ENCODE measurements around the gene PLA1A.

The PLA1A gene

GRCh38 chr3:119630128-119630879 lies 32.6 kb downstream of the PLA1A start:
- Histone ChIP-seq H3K27ac (ENCODE audit: low read depth, low read length) (no peak overlapping the region), H3K27me3 (ENCODE audit: insufficient read depth, low read length) (no peaks in the 10 kb centered on the region), H3K36me3 (ENCODE audit: insufficient read depth, low read length) (no peaks in the 10 kb centered on the region), H3K9ac (ENCODE audit: low read depth, low read length) (no peak overlapping the region), H3K4me1 (ENCODE audit: insufficient read depth, low read length) (0 out of 2 replicates have a peak, but pooled peaks cover 2% of the 10 kb centered on the region), H3K4me3 (ENCODE audit: low read length) (no peak overlapping the region), H3K9me3 (ENCODE audit: insufficient read depth, low read depth, low read length) (no peaks in the 10 kb centered on the region)
- 92% methylated on average over 7 of the region's 8 CpGs for WGBS

GRCh38 chr3:119630880-119631329 lies 33.2 kb downstream of the PLA1A start:
- Histone ChIP-seq H3K4me1 (ENCODE audit: insufficient read depth, low read length) (0 out of 2 replicates have a peak, but pooled peaks cover 2% of the 10 kb centered on the region), H3K27ac (ENCODE audit: low read depth, low read length) (no peak overlapping the region), H3K36me3 (ENCODE audit: insufficient read depth, low read length) (no peaks in the 10 kb centered on the region), H3K9me3 (ENCODE audit: insufficient read depth, low read depth, low read length) (no peaks in the 10 kb centered on the region), H3K27me3 (ENCODE audit: insufficient read depth, low read length) (no peaks in the 10 kb centered on the region), H3K4me3 (ENCODE audit: low read length) (no peak overlapping the region), H3K9ac (ENCODE audit: low read depth, low read length) (no peak overlapping the region)
- 96% methylated on average over 7 of the region's 7 CpGs for WGBS

DNA sequence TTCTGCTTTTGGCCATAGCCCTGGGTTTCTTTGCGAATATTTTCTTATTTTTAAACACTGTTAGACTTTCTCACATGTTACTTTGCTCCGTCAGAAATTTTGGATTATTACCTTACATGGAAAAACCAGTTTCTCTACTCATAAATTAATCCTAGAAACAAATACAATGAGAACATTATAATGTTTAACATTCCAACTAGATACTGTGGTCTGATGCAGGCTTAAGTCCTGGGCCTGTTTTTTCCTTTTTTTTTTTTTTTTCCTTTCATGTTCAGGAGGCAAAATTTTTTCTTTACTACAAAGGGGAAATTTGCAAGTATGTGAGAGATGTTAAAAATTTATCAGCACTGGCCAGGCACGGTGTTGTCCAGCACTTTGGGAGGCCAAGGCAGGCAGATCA lies 33.8 kb downstream of the PLA1A start:
- 91% methylated on average over 3 of the region's 3 CpGs for WGBS
- no peaks in the 10 kb centered on the region for H3K27me3 ChIP-seq (ENCODE audit: insufficient read depth, low read length)
- no peak overlapping the region for H3K27ac ChIP-seq (ENCODE audit: low read depth, low read length)
- no peaks in the 10 kb centered on the region for H3K9me3 ChIP-seq (ENCODE audit: insufficient read depth, low read depth, low read length)
- H3K4me1 ChIP-seq (ENCODE audit: insufficient read depth, low read length): no peaks in the 10 kb centered on the region
- no peak overlapping the region for H3K4me3 ChIP-seq (ENCODE audit: low read length)
- H3K36me3 ChIP-seq (ENCODE audit: insufficient read depth, low read length): no peaks in the 10 kb centered on the region
- H3K9ac ChIP-seq (ENCODE audit: low read depth, low read length): no peak overlapping the region

GRCh38 chr3:119632216-119632615 lies 34.5 kb downstream of the PLA1A start:
- Histone ChIP-seq H3K27ac (ENCODE audit: low read depth, low read length) (no peak overlapping the region), H3K27me3 (ENCODE audit: insufficient read depth, low read length) (no peaks in the 10 kb centered on the region), H3K4me1 (ENCODE audit: insufficient read depth, low read length) (no peaks in the 10 kb centered on the region), H3K36me3 (ENCODE audit: insufficient read depth, low read length) (no peaks in the 10 kb centered on the region), H3K4me3 (ENCODE audit: low read length) (no peak overlapping the region), H3K9ac (ENCODE audit: low read depth, low read length) (no peak overlapping the region), H3K9me3 (ENCODE audit: insufficient read depth, low read depth, low read length) (no peaks in the 10 kb centered on the region)
- 99% methylated on average over 4 of the region's 4 CpGs for WGBS

DNA sequence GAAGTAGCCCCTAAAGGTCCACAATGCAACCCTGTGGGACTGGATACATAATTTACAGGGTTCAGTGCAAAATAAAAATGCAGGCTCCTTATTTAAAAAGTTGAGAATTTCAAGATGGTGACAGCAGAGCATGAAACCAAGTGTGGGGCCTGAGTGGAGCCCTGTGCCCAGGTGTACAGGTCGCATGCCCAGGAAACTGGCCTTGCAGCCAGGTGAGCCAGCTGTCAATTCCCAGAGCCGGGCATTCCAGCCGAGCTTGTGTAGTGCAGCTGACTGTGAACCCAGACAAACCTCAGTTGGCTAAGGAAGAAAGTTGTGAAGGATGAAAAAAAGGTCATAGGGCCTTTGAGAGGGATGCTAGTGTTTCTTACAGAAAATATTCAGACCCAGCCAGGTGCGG lies 35.1 kb downstream of the PLA1A start:
- WGBS: 69% methylated on average over 4 of the region's 4 CpGs
- no peaks in the 10 kb centered on the region for H3K4me1 ChIP-seq (ENCODE audit: insufficient read depth, low read length)
- H3K9ac ChIP-seq (ENCODE audit: low read depth, low read length): no peak overlapping the region
- H3K9me3 ChIP-seq (ENCODE audit: insufficient read depth, low read depth, low read length): no peaks in the 10 kb centered on the region
- H3K4me3 ChIP-seq (ENCODE audit: low read length): no peak overlapping the region
- no peak overlapping the region for H3K27ac ChIP-seq (ENCODE audit: low read depth, low read length)
- no peaks in the 10 kb centered on the region for H3K27me3 ChIP-seq (ENCODE audit: insufficient read depth, low read length)
- H3K36me3 ChIP-seq (ENCODE audit: insufficient read depth, low read length): no peaks in the 10 kb centered on the region

- WGBS: 95% methylated on average over 10 of the region's 10 CpGs
- no peaks in the 10 kb centered on the region for H3K36me3 ChIP-seq (ENCODE audit: insufficient read depth, low read length)
- H3K9ac ChIP-seq (ENCODE audit: low read depth, low read length): no peak overlapping the region
- H3K4me1 ChIP-seq (ENCODE audit: insufficient read depth, low read length): no peaks in the 10 kb centered on the region
- no peaks in the 10 kb centered on the region for H3K27me3 ChIP-seq (ENCODE audit: insufficient read depth, low read length)
- no peak overlapping the region for H3K4me3 ChIP-seq (ENCODE audit: low read length)
- H3K27ac ChIP-seq (ENCODE audit: low read depth, low read length): no peak overlapping the region
- H3K9me3 ChIP-seq (ENCODE audit: insufficient read depth, low read depth, low read length): no peaks in the 10 kb centered on the region
Measured at GRCh38 chr3:119635719-119636118, 38.0 kb downstream of the PLA1A start.

DNA sequence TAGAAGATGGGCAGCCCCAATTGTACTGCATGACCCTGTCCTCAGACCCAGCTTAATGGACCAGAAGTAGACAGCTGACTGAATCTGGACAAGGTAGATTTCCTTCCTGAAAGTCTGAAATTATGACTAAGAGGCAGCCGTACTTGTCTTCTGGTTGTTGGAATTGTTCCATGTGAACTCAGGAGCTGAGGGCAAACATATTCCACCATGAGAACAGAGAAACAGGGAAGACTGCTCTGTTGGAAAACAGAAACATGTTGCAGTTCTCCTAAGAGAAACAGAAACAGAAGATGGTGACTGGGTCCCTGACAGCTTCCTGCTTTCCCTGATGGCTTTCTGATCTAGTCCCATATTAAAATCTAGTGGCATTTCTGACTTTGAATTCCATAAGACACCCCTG lies 38.6 kb downstream of the PLA1A start:
- 100% methylated on average over 1 of the region's 1 CpG for WGBS
- Histone ChIP-seq H3K36me3 (ENCODE audit: insufficient read depth, low read length) (no peaks in the 10 kb centered on the region), H3K27me3 (ENCODE audit: insufficient read depth, low read length) (no peaks in the 10 kb centered on the region), H3K9me3 (ENCODE audit: insufficient read depth, low read depth, low read length) (no peaks in the 10 kb centered on the region), H3K4me1 (ENCODE audit: insufficient read depth, low read length) (no peaks in the 10 kb centered on the region), H3K27ac (ENCODE audit: low read depth, low read length) (no peak overlapping the region), H3K4me3 (ENCODE audit: low read length) (no peak overlapping the region), H3K9ac (ENCODE audit: low read depth, low read length) (no peak overlapping the region)

DNA sequence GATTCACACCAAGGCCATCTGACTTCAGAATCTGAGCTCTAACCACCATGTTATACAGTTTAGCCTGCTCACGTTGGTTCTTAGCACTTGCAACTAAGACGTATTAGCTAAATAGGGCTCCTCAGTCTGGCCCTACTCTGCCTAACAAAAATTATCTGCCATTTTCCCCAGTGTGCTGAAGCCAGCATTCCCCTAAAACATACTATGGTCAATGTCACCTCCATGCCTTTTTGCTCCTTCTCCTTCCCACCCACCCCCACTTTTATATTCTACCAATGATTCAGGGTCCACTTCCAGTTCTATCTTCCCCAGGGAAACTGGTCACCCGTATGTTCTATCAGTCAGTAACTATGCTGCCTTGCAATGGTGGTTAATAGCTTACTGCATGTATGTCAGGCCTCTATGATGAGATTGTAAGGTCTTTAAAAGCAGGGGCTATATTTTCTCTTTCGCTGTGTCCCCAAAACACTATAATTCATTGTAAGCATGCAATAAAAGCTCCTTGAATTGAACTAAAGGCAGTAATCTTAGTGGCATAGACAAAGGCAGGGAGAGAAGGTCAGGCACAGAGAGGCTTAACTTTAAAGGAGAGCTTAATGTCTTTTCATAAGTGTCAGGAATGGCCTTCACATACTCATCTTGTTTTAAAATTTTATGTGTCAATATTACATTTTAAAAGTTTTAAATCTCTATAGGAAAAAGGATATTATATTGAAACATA lies 39.4 kb downstream of the PLA1A start:
- no peak overlapping the region for H3K4me3 ChIP-seq (ENCODE audit: low read length)
- H3K36me3 ChIP-seq (ENCODE audit: insufficient read depth, low read length): no peaks in the 10 kb centered on the region
- H3K27ac ChIP-seq (ENCODE audit: low read depth, low read length): no peak overlapping the region
- H3K9me3 ChIP-seq (ENCODE audit: insufficient read depth, low read depth, low read length): no peaks in the 10 kb centered on the region
- H3K4me1 ChIP-seq (ENCODE audit: insufficient read depth, low read length): no peaks in the 10 kb centered on the region
- 93% methylated on average over 3 of the region's 4 CpGs for WGBS
- H3K9ac ChIP-seq (ENCODE audit: low read depth, low read length): no peak overlapping the region
- H3K27me3 ChIP-seq (ENCODE audit: insufficient read depth, low read length): no peaks in the 10 kb centered on the region

DNA sequence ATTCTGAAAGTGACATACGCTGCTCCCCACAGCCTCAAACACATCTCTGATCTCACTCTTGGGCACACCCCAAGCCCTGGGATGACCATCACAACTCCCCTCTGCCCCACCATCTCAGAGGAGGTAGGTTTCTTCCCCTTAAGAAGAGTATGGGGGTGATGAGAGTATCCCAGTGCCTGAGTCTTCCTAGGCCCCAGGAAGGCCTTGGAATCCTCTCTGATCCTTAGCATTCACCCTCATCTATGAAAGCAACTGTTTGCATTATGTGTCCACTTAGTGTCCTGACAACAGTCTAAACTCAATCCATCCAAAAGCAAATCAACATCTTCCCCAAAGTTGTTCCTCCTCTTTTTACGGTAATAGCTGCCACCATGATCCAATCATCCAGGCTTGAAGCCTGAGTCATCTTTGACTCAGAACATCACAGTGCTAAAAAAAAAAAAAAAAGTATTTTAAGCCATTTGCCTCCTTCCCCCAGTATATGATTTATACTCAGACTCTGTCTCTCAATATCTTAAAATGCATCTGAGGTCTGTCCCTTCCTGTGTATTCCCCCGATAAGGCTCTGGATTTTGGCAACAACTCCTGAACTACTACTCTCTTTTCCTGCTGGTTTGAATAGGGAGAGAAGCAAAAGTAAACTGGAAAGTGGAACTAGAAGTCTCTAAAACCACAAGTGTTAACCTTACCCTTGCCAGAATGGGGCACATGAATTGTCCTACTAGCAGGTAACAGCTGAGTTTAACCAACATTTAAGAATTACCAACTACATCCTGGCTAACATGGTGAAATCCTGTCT lies 40.2 kb downstream of the PLA1A start:
- 97% methylated on average over 3 of the region's 3 CpGs for WGBS
- H3K4me1 ChIP-seq (ENCODE audit: insufficient read depth, low read length): no peaks in the 10 kb centered on the region
- H3K9me3 ChIP-seq (ENCODE audit: insufficient read depth, low read depth, low read length): no peaks in the 10 kb centered on the region
- no peak overlapping the region for H3K4me3 ChIP-seq (ENCODE audit: low read length)
- no peaks in the 10 kb centered on the region for H3K36me3 ChIP-seq (ENCODE audit: insufficient read depth, low read length)
- H3K27me3 ChIP-seq (ENCODE audit: insufficient read depth, low read length): no peaks in the 10 kb centered on the region
- no peak overlapping the region for H3K27ac ChIP-seq (ENCODE audit: low read depth, low read length)
- no peak overlapping the region for H3K9ac ChIP-seq (ENCODE audit: low read depth, low read length)

- H3K4me3 ChIP-seq (ENCODE audit: low read length): no peak overlapping the region
- 100% methylated on average over 2 of the region's 2 CpGs for WGBS
- H3K27ac ChIP-seq (ENCODE audit: low read depth, low read length): no peak overlapping the region
- H3K9me3 ChIP-seq (ENCODE audit: insufficient read depth, low read depth, low read length): no peaks in the 10 kb centered on the region
- H3K27me3 ChIP-seq (ENCODE audit: insufficient read depth, low read length): no peaks in the 10 kb centered on the region
- no peak overlapping the region for H3K9ac ChIP-seq (ENCODE audit: low read depth, low read length)
- no peaks in the 10 kb centered on the region for H3K4me1 ChIP-seq (ENCODE audit: insufficient read depth, low read length)
- no peaks in the 10 kb centered on the region for H3K36me3 ChIP-seq (ENCODE audit: insufficient read depth, low read length)
Measured at GRCh38 chr3:119639494-119640350, 42.0 kb downstream of the PLA1A start.

Data from HUES64 (cell line).